Progenitor cell of endocrine pancreas (in vitro differentiated cells): Measurements from ENCODE around the gene CFAP100. TPM values are rescaled to one million over a fixed set of nuclear protein-coding genes. Genes with fewer than 3 reads are reported as not detected.

Source experiments
- DNase-seq: peaks from one replicate; pipeline ENCODE4 v3.0.0; 2021; ENCODE audit warnings: low spot score; ENCODE audit not compliant: unreplicated experiment
- H3K27ac Mint-ChIP-seq: 2 replicates; pipeline ENCODE4 v1.8.0; 2021; ENCODE audit warnings: mild to moderate bottlenecking, moderate library complexity, mixed read lengths
- H3K27me3 Mint-ChIP-seq: 2 replicates; pipeline ENCODE4 v1.8.0; 2021; ENCODE audit warnings: mixed read lengths
- H3K36me3 Mint-ChIP-seq: 2 replicates; pipeline ENCODE4 v1.8.0; 2022; ENCODE audit warnings: mixed read lengths; ENCODE audit not compliant: insufficient read depth
- H3K4me1 Mint-ChIP-seq: 2 replicates; pipeline ENCODE4 v1.8.0; 2021; ENCODE audit warnings: low read depth, mixed read lengths
- H3K4me3 Mint-ChIP-seq: 2 replicates; pipeline ENCODE4 v1.8.0; 2021; ENCODE audit warnings: low read depth, mild to moderate bottlenecking, moderate library complexity, mixed read lengths
- H3K9me3 Mint-ChIP-seq: 2 replicates; pipeline ENCODE4 v1.8.0; 2021; ENCODE audit warnings: low read depth, mixed read lengths
- total RNA-seq: library from RNA; stranded (reverse); gene quantifications from 2 replicates; pipeline ENCODE4 v1.2.1, GENCODE V29; 2021
- TF ChIP-seq, protein P1 (sequence below): fragments of 200-600 bp; sonication (generic); IDR thresholded peaks from one replicate; pipeline ENCODE4 v1.5.0; 2021; ENCODE audit warnings: antibody characterized with exemption, mild to moderate bottlenecking; ENCODE audit not compliant: unreplicated experiment

Gene CFAP100
- total RNA-seq, 1 donor from 2014 or later, result 0.79 TPM

DNA sequence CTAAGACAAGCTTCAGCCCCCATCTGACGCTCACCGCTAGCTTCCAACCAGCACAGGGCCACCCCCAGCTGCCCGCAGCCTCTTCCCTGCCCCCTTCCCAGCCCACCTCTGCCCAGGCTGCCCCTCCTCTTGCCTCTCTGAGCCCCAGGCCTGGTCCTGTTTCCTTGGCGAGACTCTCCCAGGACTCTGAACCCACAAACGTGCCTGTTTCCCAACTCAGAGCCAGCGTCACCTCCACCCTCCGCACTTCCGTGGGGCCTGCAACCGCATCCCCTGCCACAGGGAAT, 45.9 kb downstream of the CFAP100 start:
- Mint-ChIP-seq H3K27ac (no peak overlapping the region), H3K36me3 (no peaks in the 10 kb centered on the region), H3K9me3 (no peaks in the 10 kb centered on the region), H3K4me3 (no peak overlapping the region), H3K4me1 (peaks cover 4% of the 10 kb centered on the region), H3K27me3 (no peaks in the 10 kb centered on the region)
- TF ChIP-seq, protein P1, sequence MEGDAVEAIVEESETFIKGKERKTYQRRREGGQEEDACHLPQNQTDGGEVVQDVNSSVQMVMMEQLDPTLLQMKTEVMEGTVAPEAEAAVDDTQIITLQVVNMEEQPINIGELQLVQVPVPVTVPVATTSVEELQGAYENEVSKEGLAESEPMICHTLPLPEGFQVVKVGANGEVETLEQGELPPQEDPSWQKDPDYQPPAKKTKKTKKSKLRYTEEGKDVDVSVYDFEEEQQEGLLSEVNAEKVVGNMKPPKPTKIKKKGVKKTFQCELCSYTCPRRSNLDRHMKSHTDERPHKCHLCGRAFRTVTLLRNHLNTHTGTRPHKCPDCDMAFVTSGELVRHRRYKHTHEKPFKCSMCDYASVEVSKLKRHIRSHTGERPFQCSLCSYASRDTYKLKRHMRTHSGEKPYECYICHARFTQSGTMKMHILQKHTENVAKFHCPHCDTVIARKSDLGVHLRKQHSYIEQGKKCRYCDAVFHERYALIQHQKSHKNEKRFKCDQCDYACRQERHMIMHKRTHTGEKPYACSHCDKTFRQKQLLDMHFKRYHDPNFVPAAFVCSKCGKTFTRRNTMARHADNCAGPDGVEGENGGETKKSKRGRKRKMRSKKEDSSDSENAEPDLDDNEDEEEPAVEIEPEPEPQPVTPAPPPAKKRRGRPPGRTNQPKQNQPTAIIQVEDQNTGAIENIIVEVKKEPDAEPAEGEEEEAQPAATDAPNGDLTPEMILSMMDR, result no peak
- no peak for DNase-seq

DNA sequence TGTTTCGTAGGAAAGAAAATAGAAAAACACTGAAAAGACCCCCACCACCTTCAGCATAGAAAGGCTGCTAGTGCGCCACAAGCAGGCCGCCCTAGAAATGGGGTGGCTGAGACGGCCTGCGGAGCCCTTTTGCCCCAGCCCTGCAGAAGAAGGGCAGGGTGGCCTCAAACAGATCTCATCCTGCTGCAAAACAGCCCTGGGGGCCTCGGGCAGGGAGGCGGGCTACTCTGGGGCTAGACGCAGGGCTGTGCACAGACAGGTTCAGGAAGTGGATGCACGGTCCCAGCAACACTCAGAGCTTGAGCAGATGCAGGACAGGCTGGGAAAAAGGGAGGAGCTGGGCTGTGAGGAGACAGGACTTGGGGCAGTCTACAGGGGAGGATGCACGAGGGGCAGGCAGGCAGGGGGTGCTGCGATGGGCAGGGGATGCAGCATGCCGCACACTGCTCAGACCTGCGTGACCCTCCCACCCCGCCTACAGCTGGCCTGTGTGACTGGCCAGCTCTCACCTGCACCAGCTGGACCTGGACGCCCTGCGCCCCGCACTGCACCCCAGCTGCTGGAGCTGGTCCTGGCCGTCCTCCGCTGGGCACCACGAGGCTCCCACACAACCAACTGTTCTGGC, 46.7 kb downstream of the CFAP100 start:
- H3K27ac Mint-ChIP-seq, result no peak overlapping the region
- TF ChIP-seq, protein P1, result no peak
- DNase-seq, result no peak
- H3K4me1 Mint-ChIP-seq, result peaks cover 10% of the 10 kb centered on the region
- H3K4me3 Mint-ChIP-seq, result no peak overlapping the region
- H3K9me3 Mint-ChIP-seq, result no peaks in the 10 kb centered on the region
- no peaks in the 10 kb centered on the region for H3K27me3 Mint-ChIP-seq
- peaks cover 3% of the 10 kb centered on the region for H3K36me3 Mint-ChIP-seq

DNA sequence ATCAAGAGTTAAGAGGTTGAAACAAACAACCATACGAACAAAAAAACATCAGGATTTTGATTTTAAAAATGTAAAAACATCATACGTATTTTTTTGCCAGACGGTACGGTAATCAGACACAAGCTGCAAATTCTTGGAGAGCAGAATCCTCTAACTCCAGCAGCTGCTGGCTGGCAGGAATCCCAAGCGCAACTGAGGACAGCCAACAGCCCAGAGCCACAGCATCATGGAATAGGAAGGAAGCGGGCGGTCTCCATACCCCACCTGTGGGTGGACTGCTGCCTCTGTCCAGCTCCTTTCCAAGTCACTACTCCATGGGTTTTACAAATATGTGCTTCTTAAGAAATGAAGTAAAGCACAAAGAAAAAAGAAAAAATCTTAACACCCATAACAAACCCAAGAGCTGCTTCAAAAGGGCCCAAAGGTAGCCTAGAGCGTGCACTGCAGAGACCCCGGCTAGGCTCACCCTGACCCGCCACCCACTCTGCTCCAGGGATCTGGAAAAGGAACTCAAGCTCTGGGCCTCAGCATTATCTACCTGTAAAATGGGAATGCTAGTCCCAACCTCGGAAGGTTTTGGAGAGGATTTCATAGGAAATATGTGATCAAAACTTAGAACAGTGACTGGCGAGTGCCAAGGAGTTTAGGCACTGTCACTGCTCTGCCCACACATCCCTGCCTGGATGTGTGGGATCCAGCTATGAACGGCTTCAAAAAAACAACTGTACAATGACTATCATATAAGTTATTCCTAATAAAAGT, 47.6 kb downstream of the CFAP100 start:
- Mint-ChIP-seq H3K36me3 (peaks cover 3% of the 10 kb centered on the region), H3K27ac (no peak overlapping the region), H3K9me3 (no peaks in the 10 kb centered on the region), H3K4me1 (peaks cover 10% of the 10 kb centered on the region), H3K4me3 (no peak overlapping the region), H3K27me3 (no peaks in the 10 kb centered on the region)
- TF ChIP-seq, protein P1, result no peak
- DNase-seq, result no peak

DNA sequence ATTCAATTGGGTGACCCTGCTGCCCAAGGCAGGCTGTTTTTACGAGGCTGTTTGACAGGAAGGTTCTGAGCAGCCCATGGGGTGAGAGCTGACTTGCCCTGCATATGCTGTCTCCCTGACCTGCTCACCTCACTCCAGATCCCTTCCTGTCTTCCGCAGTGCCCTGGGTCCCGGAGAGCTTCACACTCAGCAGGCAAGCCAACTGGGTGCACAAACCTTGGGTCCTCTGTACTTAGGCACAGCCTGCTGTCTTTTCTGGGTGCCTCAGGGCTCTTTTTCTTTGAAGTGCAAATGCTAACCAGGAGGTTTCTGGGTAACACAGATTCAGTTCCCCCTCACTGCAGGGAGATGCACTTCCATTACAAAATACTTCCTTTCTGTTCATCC, 48.1 kb downstream of the CFAP100 start:
- no peaks in the 10 kb centered on the region for H3K9me3 Mint-ChIP-seq
- peaks cover 3% of the 10 kb centered on the region for H3K36me3 Mint-ChIP-seq
- H3K27ac Mint-ChIP-seq, result no peak overlapping the region
- H3K27me3 Mint-ChIP-seq, result no peaks in the 10 kb centered on the region
- H3K4me1 Mint-ChIP-seq, result peaks cover 10% of the 10 kb centered on the region
- TF ChIP-seq, protein P1, result no peak
- no peak for DNase-seq
- H3K4me3 Mint-ChIP-seq, result no peak overlapping the region

DNA sequence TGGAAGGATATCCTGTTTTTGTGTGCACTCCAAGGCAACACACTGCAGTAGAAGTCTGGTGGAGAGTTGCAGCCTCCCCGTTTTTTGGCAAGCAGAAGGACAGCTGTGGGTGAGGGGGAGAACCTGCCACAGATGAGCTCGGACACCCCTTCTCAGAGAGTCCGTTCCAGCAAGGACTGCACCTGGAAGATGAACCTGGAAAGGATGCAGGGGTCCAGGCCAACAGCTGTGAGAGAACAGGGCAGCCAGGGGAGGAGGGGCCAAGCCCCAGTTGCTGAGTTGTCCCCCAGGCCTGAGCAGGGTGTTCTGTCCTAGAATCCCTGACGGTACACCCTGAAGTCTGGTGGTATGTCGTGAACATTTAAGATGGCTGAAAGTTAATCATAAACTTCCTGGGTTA, 50.8 kb downstream of the CFAP100 start:
- H3K4me3 Mint-ChIP-seq, result no peak overlapping the region
- TF ChIP-seq, protein P1, result no peak
- H3K36me3 Mint-ChIP-seq, result peaks cover 3% of the 10 kb centered on the region
- no peaks in the 10 kb centered on the region for H3K27me3 Mint-ChIP-seq
- H3K4me1 Mint-ChIP-seq, result peaks cover 10% of the 10 kb centered on the region
- no peak for DNase-seq
- no peaks in the 10 kb centered on the region for H3K9me3 Mint-ChIP-seq
- H3K27ac Mint-ChIP-seq, result peak overlapping the region; percentile 45
